NCI-H187 (cell line): ENCODE data around the gene DLL3.
"Not testable (repeated sequence)": the region's sequence is repeated elsewhere in the genome, so short reads cannot be mapped to it uniquely, and the experiment has no call there.

Source experiments
- DNase-seq, 2 experiments: peaks; one replicate each; lab custom pipeline; 2025; lab: John Stamatoyannopoulos, UW

Gene DLL3

GRCh38 chr19:39498798-39499642, at the start of gene DLL3:
Gene DLL3, plus strand, starts transcription at chr19:39498947. Its CDS starts 28 bp downstream, at chr19:39498975.
- peak; percentile 86 to 93 for DNase-seq

GRCh38 chr19:39449116-39449797, 49.5 kb upstream of the DLL3 start:
- DNase-seq = no peak

GRCh38 chr19:39451257-39451656, 47.5 kb upstream of the DLL3 start:
- DNase-seq = not testable (repeated sequence)

GRCh38 chr19:39463403-39463802, 35.3 kb upstream of the DLL3 start:
- no peak for DNase-seq

- no peak for DNase-seq
These were observed 32.6 kb upstream of the DLL3 start for GRCh38 chr19:39465956-39466747.

- no peak for DNase-seq
These were observed 30.8 kb upstream of the DLL3 start for GRCh38 chr19:39467941-39468340.

- no peak for DNase-seq
These were observed 29.7 kb upstream of the DLL3 start for GRCh38 chr19:39469036-39469435.

GRCh38 chr19:39469567-39469966, 29.2 kb upstream of the DLL3 start:
- DNase-seq = no peak

- no peak for DNase-seq
These were observed 27.9 kb upstream of the DLL3 start for GRCh38 chr19:39470724-39471339.

- no peak for DNase-seq
These were observed 26.8 kb upstream of the DLL3 start for GRCh38 chr19:39471756-39472536.

- DNase-seq = no peak
These were observed 25.9 kb upstream of the DLL3 start for GRCh38 chr19:39472746-39473442.

- DNase-seq = no peak
These were observed 25.2 kb upstream of the DLL3 start for GRCh38 chr19:39473443-39473960.

- peak; percentile 20 to 30 for DNase-seq
These were observed 24.6 kb upstream of the DLL3 start for GRCh38 chr19:39474139-39474620.

- DNase-seq = no peak
These were observed 23.0 kb upstream of the DLL3 start for GRCh38 chr19:39475748-39476147.

- DNase-seq = peak in 1 of 2 experiments; percentile 27
These were observed 19.4 kb upstream of the DLL3 start for GRCh38 chr19:39479319-39479801.

- DNase-seq = no peak
These were observed 18.8 kb upstream of the DLL3 start for GRCh38 chr19:39479916-39480315.

GRCh38 chr19:39480337-39481228, 18.2 kb upstream of the DLL3 start, which contains the start of gene TIMM50:
Gene TIMM50, plus strand, starts transcription at chr19:39480838. Its CDS starts 16 bp downstream, at chr19:39480854.
- DNase-seq = peak; percentile 94 to 98

GRCh38 chr19:39481229-39481545, 17.6 kb upstream of the DLL3 start:
- DNase-seq = no peak

GRCh38 chr19:39481676-39482075, 17.1 kb upstream of the DLL3 start:
- DNase-seq = no peak
